H54 (cell line): ENCODE data around the gene NCS1.
A peak's percentile ranks its signal among the peaks of the same experiment; 100 is the strongest.

Source experiments
- DNase-seq: peaks from one replicate; pipeline ENCODE4 v3.0.0; 2011; ENCODE audit warnings: low spot score, mixed read lengths; ENCODE audit not compliant: insufficient read length
- FAIRE-seq: peaks from 3 replicates; lab custom pipeline; 2011; peaks lifted over from hg19 to GRCh38; lab: Jason Lieb, UNC
- POLR2A ChIP-seq: IDR thresholded peaks from 2 replicates; pipeline ENCODE4 v1.6.1; 2011; ENCODE audit warnings: low read depth, mild to moderate bottlenecking, low read length

The NCS1 gene

DNA sequence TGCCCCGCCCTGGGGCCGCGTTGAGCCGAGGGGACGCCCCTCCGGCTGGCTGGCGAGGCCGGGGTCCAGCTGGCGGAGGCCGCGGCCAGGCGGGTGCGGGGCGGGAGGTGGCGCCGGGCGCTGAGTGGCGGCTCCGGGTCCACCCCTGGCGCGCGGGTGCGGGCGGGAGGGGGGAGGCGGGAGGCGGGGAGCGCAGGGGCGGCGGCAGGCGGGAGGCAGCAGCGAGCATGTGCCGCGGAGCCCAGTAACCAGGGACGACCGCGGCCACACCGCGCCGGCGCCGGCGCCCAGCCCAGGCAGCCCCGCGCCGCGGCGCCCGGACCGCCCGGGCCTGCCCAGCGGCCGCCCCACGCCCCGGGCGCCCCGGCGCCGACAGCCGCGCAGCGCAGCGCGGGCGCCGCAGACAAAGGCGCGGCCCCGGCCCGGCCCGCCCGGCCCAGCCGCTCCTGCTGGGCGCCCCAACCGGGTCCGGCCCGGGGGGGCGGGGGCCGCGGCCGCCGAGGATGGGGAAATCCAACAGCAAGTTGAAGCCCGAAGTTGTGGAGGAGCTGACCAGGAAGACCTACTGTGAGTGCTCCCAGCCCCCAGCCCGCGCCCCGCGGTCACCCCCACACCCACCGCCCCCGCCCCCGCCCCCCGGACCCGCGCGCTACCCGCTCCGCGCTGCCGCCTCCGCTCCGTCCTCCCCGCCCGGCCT, at the start of gene NCS1:
TSS of gene NCS1 (plus strand) at position 244 of the 697 bp plus-strand sequence. CDS start at position 504, 260 bp downstream.
- DNase-seq (peak; percentile 44), FAIRE-seq (no peak)
- TF ChIP-seq POLR2A = 0 out of 2 replicates have a peak, but pooled peaks have one; percentile 29

DNA sequence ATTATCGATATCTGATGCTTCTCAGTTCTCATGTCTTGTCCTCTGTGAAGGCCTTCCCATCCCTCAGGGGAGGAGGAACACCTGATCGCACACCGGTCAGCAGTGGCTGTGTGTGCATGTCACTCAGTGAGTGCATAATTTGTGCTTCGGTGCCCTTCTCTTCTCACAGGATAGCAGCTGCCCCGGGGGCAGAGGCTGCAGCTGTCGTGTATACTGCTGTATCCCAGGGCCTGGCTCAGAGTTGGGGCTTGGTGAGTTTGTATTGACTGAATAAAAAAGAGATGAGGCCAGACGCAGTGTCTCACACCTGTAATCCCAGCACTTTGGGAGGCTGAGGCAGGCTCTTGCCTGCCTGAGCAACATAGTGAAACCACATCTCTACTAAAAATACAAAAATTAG, 49.7 kb upstream of the NCS1 start:
- TF ChIP-seq POLR2A = no peak
- DNase-seq (no peak), FAIRE-seq (no peak)

GRCh38 chr9:130124085-130124860, 47.9 kb upstream of the NCS1 start:
- no peak for TF ChIP-seq POLR2A
- DNase-seq (no peak), FAIRE-seq (no peak)

DNA sequence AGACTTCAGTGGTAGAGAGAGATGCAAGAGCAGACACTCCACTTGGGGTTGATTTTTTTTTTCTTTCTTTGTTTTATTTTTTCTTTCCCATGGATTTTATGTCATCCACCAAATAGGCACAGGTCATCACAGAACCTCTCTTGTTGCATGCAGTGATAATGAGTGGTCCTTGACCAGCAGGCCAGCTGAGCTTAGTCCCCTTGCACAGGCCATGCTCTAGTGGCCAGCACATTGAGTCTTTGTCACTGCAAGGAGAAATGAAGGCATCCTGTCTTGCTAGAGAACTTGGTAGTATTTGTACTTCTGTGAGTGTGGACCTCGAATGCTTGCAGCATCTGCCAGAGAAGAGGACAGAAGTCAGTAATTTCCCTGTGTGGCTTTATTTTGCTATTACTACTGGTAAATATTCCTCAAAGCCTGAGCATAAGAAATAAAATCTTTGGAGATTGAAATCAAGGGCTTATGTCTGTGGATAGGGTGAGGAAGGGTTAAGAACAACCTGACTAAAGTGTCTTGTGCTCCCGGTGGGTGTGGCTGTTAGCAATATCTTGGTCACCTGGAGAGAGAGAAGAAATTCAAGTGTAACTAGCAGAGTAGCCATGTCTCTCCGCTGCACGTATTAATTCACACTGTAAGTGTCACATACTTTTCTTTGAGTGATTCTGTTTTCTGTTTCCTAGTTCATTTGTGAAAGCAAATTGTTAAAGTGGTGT, 45.3 kb upstream of the NCS1 start:
- DNase-seq (no peak), FAIRE-seq (no peak)
- no peak for TF ChIP-seq POLR2A

DNA sequence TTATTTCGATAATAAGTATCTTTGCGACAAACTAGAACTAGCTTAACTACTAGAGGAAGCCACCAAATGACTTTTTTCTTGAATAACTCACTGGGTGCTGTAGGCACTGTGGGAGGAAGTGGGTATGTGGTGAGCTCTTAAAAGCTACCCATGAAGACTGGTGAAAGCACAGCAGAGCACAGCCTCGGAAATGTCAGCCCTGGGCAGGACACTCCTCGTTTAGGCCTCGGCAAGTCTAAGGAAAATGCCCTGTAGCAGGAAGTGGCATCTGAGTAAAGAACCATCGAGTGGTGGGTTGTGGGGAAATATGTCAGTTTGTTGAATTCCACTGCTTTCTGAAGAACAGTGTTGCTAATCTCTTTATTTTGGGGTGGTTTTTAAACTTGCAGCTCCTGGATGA, 44.0 kb upstream of the NCS1 start:
- TF ChIP-seq POLR2A = no peak
- DNase-seq (no peak), FAIRE-seq (no peak)

DNA sequence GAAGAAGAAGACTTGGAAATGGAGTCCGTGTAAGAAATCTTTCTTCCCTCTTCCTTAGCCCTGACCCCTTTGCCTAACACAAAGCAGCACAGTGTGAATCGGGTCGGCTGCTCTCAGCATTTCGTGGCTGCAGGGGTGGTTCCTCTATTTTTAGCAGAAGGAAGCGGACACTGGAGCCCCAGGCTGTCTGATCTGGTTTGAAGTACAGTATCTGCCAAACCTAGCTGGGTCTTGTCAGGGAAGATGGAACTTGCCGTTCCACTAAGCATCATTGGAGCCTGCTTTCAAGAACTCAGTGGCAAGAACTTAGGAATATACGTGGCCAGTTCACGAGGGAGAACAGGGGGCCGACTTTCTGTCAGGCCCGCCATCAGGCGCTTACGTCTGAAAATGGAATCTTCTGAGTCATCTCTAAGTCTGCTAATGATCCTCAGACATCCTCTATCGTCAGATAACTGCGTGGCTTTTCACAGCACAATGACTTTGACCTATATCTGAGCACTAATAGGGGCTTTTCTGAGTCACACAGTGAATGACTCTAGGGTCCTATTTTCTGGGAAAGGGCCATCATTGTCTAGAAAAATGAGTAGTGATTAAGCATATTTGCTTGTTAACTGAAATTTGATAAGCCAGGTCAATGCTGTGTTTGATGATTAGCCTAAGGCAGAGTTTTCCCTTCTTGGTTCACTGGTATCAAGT, 43.3 kb upstream of the NCS1 start:
- DNase-seq (no peak), FAIRE-seq (no peak)
- no peak for TF ChIP-seq POLR2A

GRCh38 chr9:130129432-130130061, 42.7 kb upstream of the NCS1 start:
- DNase-seq = no peak

DNA sequence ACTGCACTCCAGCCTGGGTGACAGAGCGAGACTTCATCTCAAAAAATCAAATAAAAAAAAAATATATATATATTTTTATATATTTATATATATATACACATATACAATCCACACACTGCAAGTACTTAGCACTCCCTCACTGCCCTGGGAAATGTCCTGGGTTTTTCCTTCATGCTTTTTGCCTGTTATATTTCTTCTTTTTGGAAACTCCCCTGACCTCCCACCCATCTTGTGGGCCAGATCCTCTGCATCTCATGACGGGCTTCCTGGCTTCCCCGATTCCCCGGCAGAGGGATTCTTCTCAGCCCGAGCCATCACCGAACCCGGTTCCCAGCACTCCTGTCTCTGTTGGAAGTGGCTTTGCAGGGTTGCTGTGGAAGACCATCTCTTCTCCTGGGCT, 39.5 kb upstream of the NCS1 start:
- no peak for TF ChIP-seq POLR2A
- DNase-seq (no peak), FAIRE-seq (no peak)

More at GRCh38 chr9:130129432-130130061, 42.7 kb upstream of the NCS1 start:
- no peak for TF ChIP-seq POLR2A
- no peak for FAIRE-seq

GRCh38 chr9:130137081-130137640, 35.0 kb upstream of the NCS1 start:
- DNase-seq = no peak
- no peak for FAIRE-seq
- TF ChIP-seq POLR2A = no peak

GRCh38 chr9:130137641-130138081, 34.5 kb upstream of the NCS1 start:
- TF ChIP-seq POLR2A = no peak
- no peak for DNase-seq
- FAIRE-seq = no peak

DNA sequence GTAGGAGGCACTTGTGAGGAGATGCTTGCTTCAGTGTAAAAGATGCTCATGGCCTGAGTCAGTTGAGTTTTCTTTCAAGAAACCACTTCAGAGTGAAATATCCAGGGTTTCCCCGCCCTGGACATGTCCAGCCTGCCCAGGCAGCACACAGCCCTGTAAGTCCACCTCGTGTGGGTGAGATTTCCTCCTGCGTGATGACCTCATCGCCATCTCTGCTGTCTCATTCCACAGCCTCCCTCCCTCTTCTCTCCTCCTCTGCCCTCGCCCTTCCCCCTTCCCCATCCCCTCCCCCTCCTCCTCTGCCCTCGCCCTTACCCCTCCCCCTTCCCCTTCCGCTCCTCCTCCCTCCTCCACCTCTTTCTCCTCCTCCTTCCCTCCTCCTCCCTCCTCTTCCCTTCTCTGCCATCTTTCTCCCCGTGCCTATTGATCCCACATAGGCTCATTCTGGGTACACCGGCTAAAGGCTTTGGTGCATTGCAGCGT, 34.0 kb upstream of the NCS1 start:
- no peak for TF ChIP-seq POLR2A
- DNase-seq = peak; percentile 12
- FAIRE-seq = no peak

- TF ChIP-seq POLR2A = no peak
- FAIRE-seq = no peak
- no peak for DNase-seq
Measured at GRCh38 chr9:130138791-130139190, 33.4 kb upstream of the NCS1 start.
